HG03039 (cell line): ENCODE data around the gene ZNF236.
A peak's percentile ranks its signal among the peaks of the same experiment; 100 is the strongest.

Experiments
- ATAC-seq: cut with Tn5 transposase; IDR thresholded peaks from one replicate; pipeline ENCODE4 v1.9.1; 2021; ENCODE audit warnings: mild to moderate bottlenecking, moderate library complexity; ENCODE audit not compliant: unreplicated experiment

Gene ZNF236

GRCh38 chr18:76970770-76971559, 148.6 kb downstream of the ZNF236 start:
- ATAC-seq = no peak

GRCh38 chr18:76972241-76972640, 149.9 kb downstream of the ZNF236 start:
- no peak for ATAC-seq

- no peak for ATAC-seq
Observed at GRCh38 chr18:76972846-76973519, 150.6 kb downstream of the ZNF236 start.

- ATAC-seq = no peak
Observed at GRCh38 chr18:76973520-76974266, 151.3 kb downstream of the ZNF236 start.

- ATAC-seq = no peak
Observed at GRCh38 chr18:76974386-76974785, 152.0 kb downstream of the ZNF236 start.

GRCh38 chr18:76975577-76976110, 153.3 kb downstream of the ZNF236 start:
- ATAC-seq = no peak

GRCh38 chr18:76977108-76977621, 154.8 kb downstream of the ZNF236 start:
- ATAC-seq = no peak

GRCh38 chr18:76977684-76978232, 155.4 kb downstream of the ZNF236 start:
- ATAC-seq = no peak

- no peak for ATAC-seq
Observed at GRCh38 chr18:76978616-76979015, 156.3 kb downstream of the ZNF236 start.

GRCh38 chr18:76979111-76979751, 156.9 kb downstream of the ZNF236 start:
- ATAC-seq = no peak

- no peak for ATAC-seq
Observed at GRCh38 chr18:76979906-76980305, 157.5 kb downstream of the ZNF236 start.

- peak; percentile 28 for ATAC-seq
Observed at GRCh38 chr18:76980663-76981395, 158.5 kb downstream of the ZNF236 start.

GRCh38 chr18:76981396-76981968, 159.1 kb downstream of the ZNF236 start:
- peak; percentile 63 for ATAC-seq

GRCh38 chr18:76982038-76982437, 159.7 kb downstream of the ZNF236 start:
- no peak for ATAC-seq

- peak; percentile 56 for ATAC-seq
Observed at GRCh38 chr18:76982841-76983583, 160.7 kb downstream of the ZNF236 start.

- ATAC-seq = no peak
Observed at GRCh38 chr18:76983613-76984051, 161.3 kb downstream of the ZNF236 start.

GRCh38 chr18:76984193-76985155, 162.1 kb downstream of the ZNF236 start:
- no peak for ATAC-seq
